GM18499 (cell line): ENCODE results near the gene ITPR2.

ENCODE experiments used
- ATAC-seq: cut with Tn5 transposase; IDR thresholded peaks from one replicate; pipeline ENCODE4 v1.9.1; 2021; ENCODE audit warnings: moderate number of reproducible peaks; ENCODE audit not compliant: insufficient read depth, unreplicated experiment

ITPR2 gene

GRCh38 chr12:26825459-26826016 is 7.5 kb downstream of the ITPR2 start:
- no peak for ATAC-seq

- no peak for ATAC-seq
These were observed 9.6 kb downstream of the ITPR2 start for GRCh38 chr12:26823390-26823789.

- no peak for ATAC-seq
These were observed 11.0 kb downstream of the ITPR2 start for GRCh38 chr12:26822026-26822425.

- ATAC-seq = no peak
These were observed 11.7 kb downstream of the ITPR2 start for GRCh38 chr12:26821212-26821701.

- ATAC-seq = no peak
These were observed 14.4 kb downstream of the ITPR2 start for GRCh38 chr12:26818636-26819035.

GRCh38 chr12:26818201-26818600 is 14.8 kb downstream of the ITPR2 start:
- no peak for ATAC-seq

GRCh38 chr12:26817183-26817591 is 15.8 kb downstream of the ITPR2 start:
- ATAC-seq = peak; percentile 69

GRCh38 chr12:26813812-26814211 is 19.2 kb downstream of the ITPR2 start:
- ATAC-seq = no peak

GRCh38 chr12:26810330-26810729 is 22.7 kb downstream of the ITPR2 start:
- ATAC-seq = no peak

- ATAC-seq = no peak
These were observed 23.2 kb downstream of the ITPR2 start for GRCh38 chr12:26809611-26810285.

- no peak for ATAC-seq
These were observed 24.1 kb downstream of the ITPR2 start for GRCh38 chr12:26808766-26809476.

GRCh38 chr12:26807292-26807691 is 25.7 kb downstream of the ITPR2 start:
- ATAC-seq = no peak

GRCh38 chr12:26806556-26806955 is 26.4 kb downstream of the ITPR2 start:
- no peak for ATAC-seq

GRCh38 chr12:26805401-26805971 is 27.5 kb downstream of the ITPR2 start:
- no peak for ATAC-seq

GRCh38 chr12:26803552-26803951 is 29.4 kb downstream of the ITPR2 start:
- no peak for ATAC-seq

- no peak for ATAC-seq
These were observed 31.5 kb downstream of the ITPR2 start for GRCh38 chr12:26801486-26801885.

- no peak for ATAC-seq
These were observed 32.1 kb downstream of the ITPR2 start for GRCh38 chr12:26800858-26801257.

- no peak for ATAC-seq
These were observed 32.6 kb downstream of the ITPR2 start for GRCh38 chr12:26800347-26800746.

- no peak for ATAC-seq
These were observed 33.3 kb downstream of the ITPR2 start for GRCh38 chr12:26799741-26800140.

- ATAC-seq = no peak
These were observed 34.4 kb downstream of the ITPR2 start for GRCh38 chr12:26798640-26799039.

- ATAC-seq = no peak
These were observed 35.0 kb downstream of the ITPR2 start for GRCh38 chr12:26798023-26798422.
